MM.1S (cell line): ENCODE measurements around the gene NDFIP2.

Source experiments
- CTCF ChIP-seq: fragments of 300-600 bp; sonication (generic); IDR thresholded peaks from 2 replicates; pipeline ENCODE4 v1.5.1; 2016; ENCODE audit warnings: antibody characterized with exemption, low read length, mixed read lengths
- EZH2phosphoT487 ChIP-seq: fragments of 300-600 bp; sonication (generic); IDR thresholded peaks from 2 replicates; pipeline ENCODE4 v1.6.1; 2018; ENCODE audit warnings: antibody characterized with exemption, low read length

GRCh38 chr13:79456656-79457365 is 24.1 kb upstream of the NDFIP2 start:
- TF ChIP-seq CTCF (no peak), EZH2phosphoT487 (no peak)
